Right lobe of liver (tissue), 6 donors: ENCODE data around the gene FBXL17. TPM values are rescaled to one million over a fixed set of nuclear protein-coding genes. Genes with fewer than 3 reads are reported as not detected.

Experiments used
- ATAC-seq, 4 donors: fragments of 200-7000 bp; cut with Tn5 transposase; one replicate each; pipeline ENCODE4 v1.9.1; 2020; ENCODE audit warnings: mild to moderate bottlenecking in 4 of 4, moderate library complexity in 4 of 4
- DNase-seq, 3 donors: peaks; one replicate each; pipeline ENCODE4 v3.0.0-alpha.2; 2020
- H3K27ac ChIP-seq, 3 donors: fragments of 200-600 bp; one replicate each; pipeline ENCODE4 v1.8.0; 2022
- H3K27me3 ChIP-seq, 2 donors: fragments of 200-600 bp; one replicate each; pipeline ENCODE4 v1.8.0; 2022
- H3K36me3 ChIP-seq, 4 donors: fragments of 200-600 bp; sonication (generic) in 1 of 4; one replicate each; pipeline versions ENCODE4 v1.5.1 to v1.8.0; 2017 to 2022; ENCODE audit warnings: control low read depth in 1 of 4
- H3K4me1 ChIP-seq, 4 donors: fragments of 200-600 bp; sonication (generic) in 1 of 4; one replicate each; pipeline versions ENCODE4 v1.5.1 to v1.8.0; 2017 to 2022; ENCODE audit warnings: control low read depth in 1 of 4
- H3K4me3 ChIP-seq, 3 donors: fragments of 200-600 bp; one replicate each; pipeline ENCODE4 v1.8.0; 2022
- H3K9me3 ChIP-seq, 4 donors: fragments of 200-600 bp; sonication (generic) in 1 of 4; one replicate each; pipeline versions ENCODE4 v1.5.1 to v1.8.0; 2017 to 2022; ENCODE audit warnings: control low read depth in 1 of 4
- POLR2A ChIP-seq: fragments of 450-650 bp; IDR thresholded peaks from one replicate; pipeline ENCODE4 v1.6.1; 2017; ENCODE audit warnings: antibody characterized with exemption, mild to moderate bottlenecking
- WGBS: methylation state at CpG from one replicate; pipeline ENCODE4 v1.1.6; 2018; ENCODE audit warnings: low coverage, low lambda C conversion rate; ENCODE audit not compliant: insufficient coverage; ENCODE audit errors: missing lambda C conversion rate; 5-methylcytosine and 5-hydroxymethylcytosine counted together
- intact Hi-C, 2 donors: fragments of 100-400 bp; cut with DNase I; formaldehyde crosslinking; loops; one replicate each; pipeline versions ENCODE4 v1.11.2 to v1.14.1; 2022
- total RNA-seq, 6 experiments: library from RNA; depleted of rRNA in 2 of 6; stranded (reverse); fragments of >200 nt in 2 of 6; fragmentation: NEBNext Ultra II Directional in 3 of 6; extraction: Animal tissue kit (Norgen Biotek cat#: 25700) in 3 of 6; gene quantifications; one replicate each; pipeline versions ENCODE4 v1.1.0 to v1.2.4, GENCODE V29; 2016 to 2023
- TF ChIP-seq, protein P1 (sequence below), 4 donors: fragments of 200-600 bp in 3 of 4; fragments of 450-650 bp in 1 of 4; IDR thresholded peaks; one replicate each; pipeline versions ENCODE4 v1.5.1 to v1.8.0; 2016 to 2022; ENCODE audit warnings: antibody characterized with exemption in 4 of 4, mild to moderate bottlenecking in 2 of 4
- donor health status: DM: no; HTN: yes; CAD: no.
- donor health status: DM: no; HTN: no; CAD: no.
- donor health status: DM: no; HTN: no; CAD: no.
- donor health status: DM: no; HTN: yes; CAD: no.
- donor health status: DM: no; HTN: yes; CAD: no.

FBXL17 gene
- total RNA-seq, 6 experiments from 2014 or later: 7.7 to 10.6 (median 9.1) TPM

DNA sequence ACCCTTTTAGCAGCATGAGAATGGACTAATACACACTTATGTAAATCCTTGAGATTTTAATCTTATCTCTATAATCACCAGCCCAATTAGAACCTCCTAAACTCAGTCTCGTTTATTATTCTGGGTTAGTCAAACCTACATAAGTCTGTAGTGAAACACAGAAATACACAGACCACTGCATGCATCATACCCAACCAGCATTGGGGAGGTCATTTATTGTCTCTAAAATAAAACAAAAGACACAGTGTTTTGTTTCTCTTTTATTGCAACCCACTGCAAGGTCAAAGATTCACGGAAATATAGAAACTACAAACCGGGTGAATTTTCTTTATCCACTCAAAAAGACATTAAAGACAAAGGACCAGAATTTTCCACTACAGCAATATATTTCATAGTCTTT, 523.1 kb downstream of the FBXL17 start:
- no peaks in the 10 kb centered on the region for H3K36me3 ChIP-seq
- H3K4me3 ChIP-seq: no peak overlapping the region
- H3K9me3 ChIP-seq: no peaks in the 10 kb centered on the region
- ATAC-seq (no peak), DNase-seq (no peak)
- no peak overlapping the region for H3K27ac ChIP-seq
- TF ChIP-seq, protein P1, sequence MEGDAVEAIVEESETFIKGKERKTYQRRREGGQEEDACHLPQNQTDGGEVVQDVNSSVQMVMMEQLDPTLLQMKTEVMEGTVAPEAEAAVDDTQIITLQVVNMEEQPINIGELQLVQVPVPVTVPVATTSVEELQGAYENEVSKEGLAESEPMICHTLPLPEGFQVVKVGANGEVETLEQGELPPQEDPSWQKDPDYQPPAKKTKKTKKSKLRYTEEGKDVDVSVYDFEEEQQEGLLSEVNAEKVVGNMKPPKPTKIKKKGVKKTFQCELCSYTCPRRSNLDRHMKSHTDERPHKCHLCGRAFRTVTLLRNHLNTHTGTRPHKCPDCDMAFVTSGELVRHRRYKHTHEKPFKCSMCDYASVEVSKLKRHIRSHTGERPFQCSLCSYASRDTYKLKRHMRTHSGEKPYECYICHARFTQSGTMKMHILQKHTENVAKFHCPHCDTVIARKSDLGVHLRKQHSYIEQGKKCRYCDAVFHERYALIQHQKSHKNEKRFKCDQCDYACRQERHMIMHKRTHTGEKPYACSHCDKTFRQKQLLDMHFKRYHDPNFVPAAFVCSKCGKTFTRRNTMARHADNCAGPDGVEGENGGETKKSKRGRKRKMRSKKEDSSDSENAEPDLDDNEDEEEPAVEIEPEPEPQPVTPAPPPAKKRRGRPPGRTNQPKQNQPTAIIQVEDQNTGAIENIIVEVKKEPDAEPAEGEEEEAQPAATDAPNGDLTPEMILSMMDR (IDR thresholded peaks at IDR 0.05): no peak
- TF ChIP-seq POLR2A: no peak
- H3K4me1 ChIP-seq: no peaks in the 10 kb centered on the region
- H3K27me3 ChIP-seq: no peaks in the 10 kb centered on the region
- intact Hi-C loops: no loop called here
- 86% methylated on average over 3 of the region's 3 CpGs for WGBS

DNA sequence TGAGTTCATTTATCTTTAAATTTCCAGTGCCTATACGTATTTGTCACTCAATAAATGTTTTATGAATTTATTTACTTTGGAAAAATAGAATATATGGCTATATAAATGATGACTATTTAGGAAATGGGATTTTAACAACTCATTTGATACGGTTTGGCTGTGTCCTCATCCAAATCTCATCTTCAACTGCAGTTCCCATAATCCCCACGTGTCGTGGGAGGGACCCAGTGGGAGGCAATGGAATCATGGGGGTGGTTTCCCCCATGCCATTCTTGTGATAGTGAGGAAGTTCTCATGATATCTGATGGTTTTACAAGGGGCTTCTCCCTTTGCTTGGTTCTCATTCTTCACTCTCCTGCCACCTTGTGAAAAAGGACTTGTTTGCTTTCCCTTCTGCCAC, 523.6 kb downstream of the FBXL17 start:
- 87% methylated on average over 4 of the region's 4 CpGs for WGBS
- no peaks in the 10 kb centered on the region for H3K27me3 ChIP-seq
- ATAC-seq (no peak), DNase-seq (no peak)
- H3K27ac ChIP-seq: no peak overlapping the region
- no peaks in the 10 kb centered on the region for H3K36me3 ChIP-seq
- TF ChIP-seq, protein P1 (IDR thresholded peaks at IDR 0.05): no peak
- no peak for TF ChIP-seq POLR2A
- no peaks in the 10 kb centered on the region for H3K9me3 ChIP-seq
- no peaks in the 10 kb centered on the region for H3K4me1 ChIP-seq
- intact Hi-C loops: no loop called here
- no peak overlapping the region for H3K4me3 ChIP-seq

DNA sequence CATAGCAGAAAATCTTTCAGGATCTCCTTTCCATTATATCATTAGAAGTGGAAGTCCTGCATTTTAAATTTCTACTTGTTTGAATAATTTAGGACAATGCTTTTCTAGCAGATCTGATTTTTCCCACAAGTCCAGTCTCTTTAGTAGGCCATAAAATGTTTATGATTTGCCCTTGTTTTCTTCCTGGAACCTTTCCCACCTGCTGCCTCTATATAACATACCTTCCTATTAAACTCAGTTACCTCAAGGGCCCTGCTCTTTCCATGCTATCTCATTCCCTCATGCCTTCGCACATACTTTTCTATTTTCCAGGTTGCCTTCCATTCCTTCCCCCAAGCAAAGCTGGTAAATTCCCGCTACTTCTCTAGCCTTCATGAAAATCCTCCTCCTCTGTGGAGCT, 524.1 kb downstream of the FBXL17 start:
- no peak for DNase-seq
- no peak overlapping the region for H3K4me3 ChIP-seq
- no peaks in the 10 kb centered on the region for H3K4me1 ChIP-seq
- no peaks in the 10 kb centered on the region for H3K27me3 ChIP-seq
- H3K36me3 ChIP-seq: no peaks in the 10 kb centered on the region
- H3K9me3 ChIP-seq: no peaks in the 10 kb centered on the region
- no peak for TF ChIP-seq POLR2A
- intact Hi-C loops: no loop called here
- ATAC-seq: no peak
- H3K27ac ChIP-seq: no peak overlapping the region
- WGBS: 86% methylated on average over 2 of the region's 2 CpGs

DNA sequence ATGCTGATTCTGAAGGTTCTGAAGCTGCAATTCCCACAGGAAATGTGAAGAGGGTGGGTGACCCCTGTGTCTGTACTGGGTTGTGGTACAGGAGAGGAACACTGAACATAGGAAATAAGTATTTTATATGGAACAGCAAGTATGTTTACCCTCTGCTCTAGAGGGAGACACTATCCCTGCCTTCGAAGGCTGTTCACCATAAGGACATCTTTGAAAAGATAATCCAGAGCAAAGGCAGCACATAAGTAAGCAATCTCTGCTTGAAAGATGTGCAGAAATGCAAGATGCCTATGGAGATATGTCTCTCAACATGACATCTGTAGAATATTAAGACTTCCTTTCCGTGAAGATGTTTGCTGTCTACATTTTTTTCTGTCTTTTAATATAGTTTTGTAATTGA, 526.7 kb downstream of the FBXL17 start:
- Histone ChIP-seq H3K27me3 (no peaks in the 10 kb centered on the region), H3K27ac (no peak overlapping the region), H3K4me1 (no peaks in the 10 kb centered on the region), H3K36me3 (no peaks in the 10 kb centered on the region), H3K9me3 (no peaks in the 10 kb centered on the region), H3K4me3 (no peak overlapping the region)
- DNase-seq (no peak), ATAC-seq (peak in 1 of 4 donors; percentile 27)
- intact Hi-C loops: no loop called here
- 21% methylated on average over 2 of the region's 2 CpGs for WGBS
- TF ChIP-seq, protein P1 (IDR thresholded peaks at IDR 0.05): peak in 1 of 4 donors; percentile 5
- no peak for TF ChIP-seq POLR2A

DNA sequence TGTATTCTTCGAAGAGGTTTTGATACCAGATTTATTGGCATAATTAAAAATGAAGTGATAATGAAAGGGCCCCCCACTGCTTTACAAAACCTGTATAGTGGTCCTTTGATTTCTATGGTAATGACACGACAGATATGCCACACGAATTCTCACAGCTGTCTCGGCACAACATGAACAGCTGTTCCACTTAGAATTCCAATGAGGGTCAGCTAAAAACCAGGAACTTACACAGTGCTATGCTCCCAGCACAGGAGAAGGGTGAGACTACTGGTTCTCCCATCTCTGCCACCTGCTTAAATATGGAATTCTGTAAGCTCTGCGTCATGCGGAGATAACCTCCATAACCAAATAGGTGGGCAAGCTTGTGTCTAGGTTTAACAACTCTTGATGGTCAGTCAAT, 528.2 kb downstream of the FBXL17 start:
- Histone ChIP-seq H3K4me1 (no peaks in the 10 kb centered on the region), H3K4me3 (no peak overlapping the region), H3K36me3 (no peaks in the 10 kb centered on the region), H3K9me3 (no peaks in the 10 kb centered on the region), H3K27ac (no peak overlapping the region), H3K27me3 (no peaks in the 10 kb centered on the region)
- WGBS: 76% methylated on average over 6 of the region's 6 CpGs
- no peak for DNase-seq
- no peak for ATAC-seq
- intact Hi-C loops: no loop called here
- TF ChIP-seq POLR2A: no peak
- TF ChIP-seq, protein P1 (IDR thresholded peaks at IDR 0.05): no peak
